Neural progenitor cell (in vitro differentiated cells): ENCODE results near the gene TMEM150C. TPM values are rescaled to one million over a fixed set of nuclear protein-coding genes. Genes with fewer than 3 reads are reported as not detected.
A peak's percentile ranks its signal among the peaks of the same experiment; 100 is the strongest.

Experiments used
- DNase-seq: peaks from one replicate; pipeline ENCODE4 v3.0.0-alpha.2; 2016; ENCODE audit warnings: low spot score
- H2AFZ ChIP-seq: fragments of 200-600 bp; sonication (generic); replicated peaks from 2 replicates; pipeline ENCODE4 v1.6.1; 2016; ENCODE audit warnings: antibody characterized with exemption
- H3F3A ChIP-seq: fragments of 200-600 bp; sonication (generic); 2 replicates; pipeline ENCODE4 v1.6.1; 2016; ENCODE audit warnings: antibody characterized with exemption, low read depth
- H3K27ac ChIP-seq: fragments of 200-600 bp; sonication (generic); 2 replicates; pipeline ENCODE4 v1.5.1; 2016; ENCODE audit warnings: mild to moderate bottlenecking
- H3K27me3 ChIP-seq: fragments of 200-600 bp; sonication (generic); 2 replicates; pipeline ENCODE4 v1.6.1; 2016; ENCODE audit warnings: mild to moderate bottlenecking, moderate library complexity
- H3K36me3 ChIP-seq: fragments of 200-600 bp; sonication (generic); 2 replicates; pipeline ENCODE4 v1.5.1; 2016
- H3K4me1 ChIP-seq: fragments of 200-600 bp; sonication (generic); 2 replicates; pipeline ENCODE4 v1.6.1; 2016; ENCODE audit warnings: mixed run types
- H3K4me2 ChIP-seq: fragments of 200-600 bp; sonication (generic); 2 replicates; pipeline ENCODE4 v1.6.1; 2016
- H3K4me3 ChIP-seq: fragments of 200-600 bp; sonication (generic); 2 replicates; pipeline ENCODE4 v1.5.1; 2016
- H3K79me2 ChIP-seq: fragments of 200-600 bp; sonication (generic); 2 replicates; pipeline ENCODE4 v1.6.1; 2016; ENCODE audit warnings: low read depth
- H3K9ac ChIP-seq: fragments of 200-600 bp; sonication (generic); 2 replicates; pipeline ENCODE4 v1.6.1; 2016
- H3K9me3 ChIP-seq: fragments of 200-600 bp; sonication (generic); 2 replicates; pipeline ENCODE4 v1.5.1; 2016; ENCODE audit warnings: low read depth
- H4K20me1 ChIP-seq: fragments of 200-600 bp; sonication (generic); 2 replicates; pipeline ENCODE4 v1.6.1; 2016; ENCODE audit warnings: low read depth
- H3K27ac Mint-ChIP-seq: 3 replicates; pipeline ENCODE4 v1.8.0; 2021; ENCODE audit warnings: mixed read lengths
- H3K27me3 Mint-ChIP-seq: 2 replicates; pipeline ENCODE4 v1.8.0; 2022; ENCODE audit warnings: low read depth, mild to moderate bottlenecking, inconsistent platforms, moderate library complexity, mixed read lengths; ENCODE audit not compliant: insufficient read depth
- H3K36me3 Mint-ChIP-seq: 3 replicates; pipeline ENCODE4 v1.8.0; 2021; ENCODE audit warnings: mixed read lengths
- H3K4me1 Mint-ChIP-seq: 3 replicates; pipeline ENCODE4 v1.8.0; 2021; ENCODE audit warnings: mixed read lengths
- H3K4me3 Mint-ChIP-seq: 3 replicates; pipeline ENCODE4 v1.8.0; 2021; ENCODE audit warnings: mild to moderate bottlenecking, moderate library complexity, mixed read lengths
- H3K9me3 Mint-ChIP-seq: 3 replicates; pipeline ENCODE4 v1.8.0; 2020; ENCODE audit warnings: mixed read lengths
- EZH2 ChIP-seq: fragments of 200-600 bp; sonication (generic); IDR thresholded peaks from 2 replicates; pipeline ENCODE4 v1.6.1; 2017; ENCODE audit warnings: antibody characterized with exemption, mild to moderate bottlenecking, moderate library complexity
- EZH2phosphoT487 ChIP-seq: fragments of 200-600 bp; sonication (generic); IDR thresholded peaks from 2 replicates; pipeline ENCODE4 v1.6.1; 2017; ENCODE audit warnings: antibody characterized with exemption
- total RNA-seq: library from RNA; depleted of rRNA; stranded (reverse); fragments of >200 nt; gene quantifications from 2 replicates; pipeline ENCODE4 v1.2.3, GENCODE V29; 2015; ENCODE audit warnings: low replicate concordance
- TF ChIP-seq, protein P1 (sequence below): fragments of 200-600 bp; sonication (generic); IDR thresholded peaks from 2 replicates; pipeline ENCODE4 v1.5.1; 2017; ENCODE audit warnings: antibody characterized with exemption, mild to moderate bottlenecking

The TMEM150C gene
- total RNA-seq, 1 donor from 2014 or later = 3.8 TPM

DNA sequence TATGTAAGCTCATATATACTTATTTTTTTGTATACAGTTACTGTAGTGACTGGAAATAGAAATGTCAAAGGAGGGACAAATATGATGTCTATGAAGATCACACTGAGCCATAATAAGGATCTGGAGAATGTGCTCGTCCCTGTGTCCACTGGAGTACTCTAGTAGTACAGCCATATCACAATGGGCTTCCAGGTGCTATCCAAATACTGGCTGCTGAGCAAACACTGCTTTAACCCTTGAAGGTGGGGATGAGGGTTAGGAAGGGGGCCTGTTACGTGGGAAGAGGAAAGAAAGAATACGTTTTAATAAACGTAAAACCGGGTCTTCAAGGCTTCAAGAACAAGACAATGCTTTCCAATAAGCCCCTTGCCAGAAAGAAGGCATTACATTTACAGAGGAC lies 29.8 kb upstream of the TMEM150C start:
- peak overlapping the region; percentile 4 for H3K4me2 ChIP-seq
- peak; percentile 21 for DNase-seq
- H3K4me1 ChIP-seq = peaks cover 15% of the 10 kb centered on the region
- Mint-ChIP-seq H3K36me3 (no peaks in the 10 kb centered on the region), H3K4me1 (peaks cover 5% of the 10 kb centered on the region), H3K27me3 (peaks cover 6% of the 10 kb centered on the region), H3K27ac (no peak overlapping the region), H3K9me3 (no peaks in the 10 kb centered on the region), H3K4me3 (no peak overlapping the region)
- H3K27me3 ChIP-seq = no peaks in the 10 kb centered on the region
- H3K79me2 ChIP-seq = no peaks in the 10 kb centered on the region
- H2AFZ ChIP-seq = no peak overlapping the region
- no peaks in the 10 kb centered on the region for H3F3A ChIP-seq
- no peaks in the 10 kb centered on the region for H3K9me3 ChIP-seq
- H3K9ac ChIP-seq = no peak overlapping the region
- no peaks in the 10 kb centered on the region for H3K36me3 ChIP-seq
- no peak overlapping the region for H3K4me3 ChIP-seq
- H4K20me1 ChIP-seq = no peaks in the 10 kb centered on the region
- TF ChIP-seq, protein P1, sequence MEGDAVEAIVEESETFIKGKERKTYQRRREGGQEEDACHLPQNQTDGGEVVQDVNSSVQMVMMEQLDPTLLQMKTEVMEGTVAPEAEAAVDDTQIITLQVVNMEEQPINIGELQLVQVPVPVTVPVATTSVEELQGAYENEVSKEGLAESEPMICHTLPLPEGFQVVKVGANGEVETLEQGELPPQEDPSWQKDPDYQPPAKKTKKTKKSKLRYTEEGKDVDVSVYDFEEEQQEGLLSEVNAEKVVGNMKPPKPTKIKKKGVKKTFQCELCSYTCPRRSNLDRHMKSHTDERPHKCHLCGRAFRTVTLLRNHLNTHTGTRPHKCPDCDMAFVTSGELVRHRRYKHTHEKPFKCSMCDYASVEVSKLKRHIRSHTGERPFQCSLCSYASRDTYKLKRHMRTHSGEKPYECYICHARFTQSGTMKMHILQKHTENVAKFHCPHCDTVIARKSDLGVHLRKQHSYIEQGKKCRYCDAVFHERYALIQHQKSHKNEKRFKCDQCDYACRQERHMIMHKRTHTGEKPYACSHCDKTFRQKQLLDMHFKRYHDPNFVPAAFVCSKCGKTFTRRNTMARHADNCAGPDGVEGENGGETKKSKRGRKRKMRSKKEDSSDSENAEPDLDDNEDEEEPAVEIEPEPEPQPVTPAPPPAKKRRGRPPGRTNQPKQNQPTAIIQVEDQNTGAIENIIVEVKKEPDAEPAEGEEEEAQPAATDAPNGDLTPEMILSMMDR = no peak
- TF ChIP-seq EZH2 (no peak), EZH2phosphoT487 (no peak)
- H3K27ac ChIP-seq = no peak overlapping the region

GRCh38 chr4:82589756-82590155 lies 28.0 kb upstream of the TMEM150C start:
- H3K27me3 ChIP-seq = no peaks in the 10 kb centered on the region
- H2AFZ ChIP-seq = no peak overlapping the region
- Mint-ChIP-seq H3K4me3 (no peak overlapping the region), H3K4me1 (peaks cover 23% of the 10 kb centered on the region), H3K27ac (no peak overlapping the region), H3K36me3 (no peaks in the 10 kb centered on the region), H3K9me3 (no peaks in the 10 kb centered on the region), H3K27me3 (peaks cover 6% of the 10 kb centered on the region)
- peaks cover 7% of the 10 kb centered on the region for H3F3A ChIP-seq
- peaks cover 26% of the 10 kb centered on the region for H3K4me1 ChIP-seq
- H4K20me1 ChIP-seq = no peaks in the 10 kb centered on the region
- DNase-seq = no peak
- H3K79me2 ChIP-seq = no peaks in the 10 kb centered on the region
- H3K9me3 ChIP-seq = no peaks in the 10 kb centered on the region
- H3K4me2 ChIP-seq = no peak overlapping the region
- TF ChIP-seq, protein P1 = no peak
- no peak for TF ChIP-seq EZH2
- no peak for TF ChIP-seq EZH2phosphoT487
- no peaks in the 10 kb centered on the region for H3K36me3 ChIP-seq
- H3K4me3 ChIP-seq = no peak overlapping the region
- no peak overlapping the region for H3K9ac ChIP-seq
- H3K27ac ChIP-seq = no peak overlapping the region

GRCh38 chr4:82588771-82589270 lies 27.0 kb upstream of the TMEM150C start:
- H3K9ac ChIP-seq = no peak overlapping the region
- no peak for DNase-seq
- H3K27me3 ChIP-seq = no peaks in the 10 kb centered on the region
- no peaks in the 10 kb centered on the region for H3K79me2 ChIP-seq
- no peaks in the 10 kb centered on the region for H4K20me1 ChIP-seq
- no peak overlapping the region for H3K4me3 ChIP-seq
- no peak overlapping the region for H3K27ac ChIP-seq
- Mint-ChIP-seq H3K4me3 (no peak overlapping the region), H3K36me3 (no peaks in the 10 kb centered on the region), H3K9me3 (no peaks in the 10 kb centered on the region), H3K27ac (no peak overlapping the region), H3K27me3 (peaks cover 2% of the 10 kb centered on the region), H3K4me1 (peaks cover 26% of the 10 kb centered on the region)
- peaks cover 7% of the 10 kb centered on the region for H3F3A ChIP-seq
- TF ChIP-seq EZH2phosphoT487 (no peak), EZH2 (no peak)
- TF ChIP-seq, protein P1 = no peak
- no peaks in the 10 kb centered on the region for H3K9me3 ChIP-seq
- H2AFZ ChIP-seq = no peak overlapping the region
- H3K36me3 ChIP-seq = no peaks in the 10 kb centered on the region
- H3K4me1 ChIP-seq = peaks cover 26% of the 10 kb centered on the region
- no peak overlapping the region for H3K4me2 ChIP-seq
